GM21515 (cell line): ENCODE data around the gene MFRP.
A peak's percentile ranks its signal among the peaks of the same experiment; 100 is the strongest.

Experiments used
- ATAC-seq: cut with Tn5 transposase; IDR thresholded peaks from one replicate; pipeline ENCODE4 v1.9.1; 2021; ENCODE audit not compliant: unreplicated experiment

MFRP gene

DNA sequence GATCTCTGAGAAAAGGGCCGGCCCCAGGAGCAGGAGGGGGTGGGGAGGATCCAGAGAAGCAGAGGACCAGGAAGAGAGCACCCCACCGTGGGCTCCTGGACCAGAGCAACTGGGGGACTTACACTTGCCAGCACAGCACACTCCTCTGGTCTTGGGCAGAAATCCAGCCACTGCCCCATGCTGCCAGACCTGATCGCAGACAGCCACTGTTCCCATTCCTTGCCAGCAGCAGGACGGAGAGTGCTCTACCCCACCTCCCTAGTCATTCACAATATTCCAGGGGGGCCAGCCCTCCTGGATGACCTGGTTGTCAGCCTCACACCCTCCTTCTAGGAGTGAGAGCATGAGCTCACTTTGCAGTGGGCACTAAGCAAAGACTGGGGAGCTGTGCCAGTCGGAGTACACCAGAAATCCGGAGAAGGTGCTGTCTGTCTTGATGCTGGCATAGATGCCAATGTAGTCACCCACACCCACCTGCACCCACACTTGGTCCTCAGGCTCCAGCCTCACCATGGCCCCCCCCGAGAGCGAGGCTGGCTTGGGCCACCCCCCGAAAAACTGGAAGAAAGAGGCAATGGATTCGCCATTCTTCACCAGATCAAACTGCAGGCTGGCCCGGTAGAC is 7.4 kb downstream of the MFRP start:
- no peak for ATAC-seq

DNA sequence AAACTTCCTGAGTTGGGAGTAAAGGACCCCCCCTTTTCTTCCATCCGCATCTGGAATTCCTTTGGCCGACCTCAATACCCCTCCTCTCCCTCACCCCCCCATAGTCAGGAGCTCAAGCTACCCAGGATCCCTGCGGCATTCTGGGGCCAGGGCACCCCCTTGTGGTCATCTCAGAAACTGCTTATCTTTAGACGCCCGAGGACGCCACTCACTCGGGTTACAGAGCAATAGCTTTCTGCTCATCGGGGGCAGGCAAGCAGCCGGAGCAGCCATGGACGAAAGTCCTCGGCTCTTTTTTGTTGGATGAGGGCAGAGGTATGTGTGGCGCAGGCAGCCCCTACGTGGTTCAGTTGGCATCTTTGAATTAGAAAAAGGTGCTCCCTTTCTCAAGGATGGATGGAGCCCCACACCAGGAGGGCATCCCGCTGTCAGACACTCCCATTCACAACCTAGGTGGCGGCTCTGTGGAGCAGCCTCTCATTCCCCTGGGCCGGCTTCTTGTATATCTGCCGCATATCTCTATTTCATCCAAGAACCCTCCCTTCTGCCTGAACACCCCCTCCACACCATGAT is 8.1 kb downstream of the MFRP start:
- ATAC-seq: no peak

DNA sequence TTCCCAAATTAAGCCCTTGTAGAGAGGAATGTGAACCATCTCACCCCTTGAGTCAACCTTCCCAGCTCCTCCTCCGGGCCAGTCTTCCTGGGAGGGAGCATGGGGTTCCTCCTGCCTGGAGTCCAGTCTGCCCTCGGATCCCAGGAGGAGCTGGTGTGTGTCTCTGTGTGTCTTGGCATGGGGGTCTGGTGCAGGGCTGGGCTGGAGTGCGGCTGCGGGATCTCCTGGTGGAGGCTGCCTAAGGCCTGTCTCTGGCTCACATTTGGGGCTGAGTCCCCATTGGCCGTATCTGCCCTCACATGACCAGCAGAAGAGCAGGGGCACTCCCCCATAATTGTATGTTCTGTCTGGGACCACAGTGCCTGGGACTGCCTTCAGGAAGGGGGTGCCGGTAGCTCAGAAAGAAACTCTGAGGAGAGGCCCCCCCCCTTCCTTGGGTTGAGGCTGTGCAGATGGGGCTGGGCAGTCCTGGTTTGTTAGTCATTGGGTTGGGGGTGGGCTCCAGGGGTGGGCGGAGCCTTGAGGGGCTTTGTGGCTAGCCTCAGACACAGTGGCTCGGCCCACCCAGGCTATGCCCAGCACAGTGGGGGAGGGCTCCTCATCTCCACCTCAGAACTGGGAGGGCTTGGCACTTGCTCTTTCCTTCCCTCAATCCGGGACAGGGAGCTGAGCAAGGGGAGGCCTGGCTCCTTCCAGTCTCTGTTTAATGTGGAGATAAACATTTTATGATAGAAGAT is 8.8 kb downstream of the MFRP start:
- no peak for ATAC-seq

DNA sequence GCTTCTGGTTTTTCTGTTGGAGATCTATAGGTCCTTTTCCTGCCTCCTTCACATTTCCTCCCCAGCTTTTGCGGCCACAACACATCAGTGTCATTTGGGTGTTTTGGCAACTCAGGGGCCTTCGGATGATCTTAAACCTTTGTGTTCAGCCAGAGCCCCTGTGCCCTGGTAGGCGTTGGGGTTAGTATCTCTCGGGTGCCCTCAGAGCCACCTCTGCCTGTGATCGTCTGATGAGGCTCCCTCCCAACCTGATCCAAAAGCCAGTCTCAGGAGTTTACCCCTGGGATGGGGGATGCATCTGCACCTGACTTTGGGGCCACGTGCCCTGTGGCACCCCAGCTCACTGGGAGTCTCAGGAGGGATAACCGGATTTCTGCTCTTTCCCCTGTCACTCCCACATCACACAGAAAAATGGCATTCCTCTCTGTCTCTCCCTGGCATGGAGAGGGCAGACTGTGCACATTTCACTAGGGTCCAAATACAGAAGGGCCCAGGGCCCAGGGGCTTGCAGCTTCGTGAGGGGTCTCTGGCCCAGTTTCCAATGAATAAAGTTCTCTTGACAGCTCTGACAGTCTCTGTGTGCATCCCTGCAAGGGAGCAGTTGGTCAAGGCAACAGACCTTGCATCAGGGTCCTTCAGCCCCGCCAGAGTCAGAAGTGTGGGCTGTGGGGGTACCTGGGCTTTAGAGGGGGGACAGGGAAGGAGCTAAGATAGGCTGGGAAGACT is 9.6 kb downstream of the MFRP start:
- no peak for ATAC-seq

DNA sequence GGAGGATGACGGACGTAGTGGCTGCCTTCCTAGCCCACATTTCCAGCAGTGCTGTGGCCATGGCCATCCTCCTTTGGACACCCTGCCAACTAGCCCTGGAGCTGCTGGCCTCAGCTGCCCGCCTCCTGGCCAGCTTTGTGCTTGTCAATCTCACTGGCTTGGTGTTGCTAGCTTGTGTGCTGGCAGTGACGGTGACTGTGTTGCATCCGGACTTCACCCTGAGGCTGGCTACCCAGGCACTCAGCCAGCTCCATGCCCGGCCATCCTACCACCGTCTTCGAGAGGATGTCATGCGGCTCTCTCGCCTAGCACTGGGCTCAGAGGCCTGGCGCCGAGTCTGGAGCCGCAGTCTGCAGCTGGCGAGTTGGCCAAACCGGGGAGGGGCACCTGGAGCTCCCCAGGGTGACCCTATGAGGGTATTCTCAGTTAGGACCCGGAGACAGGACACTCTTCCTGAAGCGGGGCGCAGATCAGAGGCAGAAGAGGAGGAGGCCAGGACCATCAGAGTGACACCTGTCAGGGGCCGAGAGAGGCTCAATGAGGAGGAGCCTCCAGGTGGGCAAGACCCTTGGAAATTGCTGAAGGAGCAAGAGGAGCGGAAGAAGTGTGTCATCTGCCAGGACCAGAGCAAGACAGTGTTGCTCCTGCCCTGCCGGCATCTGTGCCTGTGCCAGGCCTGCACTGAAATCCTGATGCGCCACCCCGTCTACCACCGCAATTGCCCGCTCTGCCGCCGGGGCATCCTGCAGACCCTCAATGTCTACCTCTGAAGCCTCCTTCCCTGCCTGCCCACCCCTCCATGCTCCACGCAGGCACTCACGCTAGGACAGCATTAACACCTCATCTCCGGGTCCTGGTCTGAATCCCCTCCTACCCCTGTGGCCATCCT is 10.6 kb downstream of the MFRP start:
- no peak for ATAC-seq

DNA sequence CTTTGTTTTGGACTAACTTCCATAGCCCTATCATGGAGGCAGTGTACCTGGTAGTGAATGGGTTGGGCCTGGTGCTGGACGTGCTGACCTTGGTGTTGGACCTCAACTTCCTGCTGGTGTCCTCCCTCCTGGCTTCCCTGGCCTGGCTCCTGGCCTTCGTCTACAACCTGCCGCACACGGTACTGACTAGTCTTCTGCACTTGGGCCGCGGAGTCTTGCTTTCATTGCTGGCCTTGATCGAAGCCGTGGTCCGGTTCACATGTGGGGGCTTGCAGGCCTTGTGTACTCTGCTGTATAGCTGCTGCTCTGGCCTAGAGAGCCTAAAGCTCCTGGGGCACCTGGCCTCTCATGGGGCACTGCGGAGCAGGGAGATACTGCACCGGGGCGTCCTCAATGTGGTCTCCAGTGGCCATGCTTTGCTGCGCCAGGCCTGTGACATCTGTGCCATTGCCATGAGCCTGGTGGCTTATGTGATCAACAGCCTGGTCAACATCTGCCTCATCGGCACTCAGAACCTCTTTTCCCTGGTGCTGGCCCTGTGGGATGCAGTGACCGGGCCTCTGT is 11.3 kb downstream of the MFRP start:
- ATAC-seq: no peak

DNA sequence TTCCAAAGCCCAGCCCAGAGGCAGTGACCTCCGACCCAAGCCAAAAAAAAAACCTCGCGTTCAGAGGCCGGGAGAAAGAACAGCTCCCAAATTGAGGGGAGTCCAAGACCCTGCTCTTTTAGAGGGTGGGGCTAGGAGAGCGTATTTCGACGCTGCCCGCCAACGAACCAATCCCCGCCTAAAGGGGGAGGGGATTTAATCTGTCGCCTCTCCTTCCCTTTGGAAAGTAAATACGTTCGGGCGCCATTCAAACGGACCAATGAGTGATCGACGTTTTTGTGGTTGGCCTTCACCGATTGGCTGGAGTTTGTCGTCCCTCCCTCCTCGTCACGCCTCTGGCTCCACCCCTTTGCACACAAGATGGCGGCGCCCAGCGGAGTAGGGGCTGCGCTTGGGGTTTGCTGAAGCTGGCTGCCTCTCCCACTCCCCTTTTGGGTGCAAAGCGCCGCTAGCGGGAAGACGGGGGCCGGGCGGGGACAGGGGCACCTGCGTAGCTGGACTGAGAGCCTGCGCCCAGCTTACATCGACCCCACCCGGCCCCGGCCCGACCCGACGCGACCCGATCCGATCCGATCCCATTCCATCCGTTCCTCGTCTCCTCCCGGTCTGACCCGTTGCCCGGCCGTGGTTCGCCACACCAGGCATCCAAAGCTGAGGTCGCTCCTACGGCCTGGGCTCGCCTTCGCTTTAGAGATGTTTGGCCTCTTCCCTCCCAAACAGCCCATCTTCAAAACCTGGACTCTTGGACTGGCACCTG is 12.2 kb downstream of the MFRP start, which contains the start of gene RNF26:
Gene RNF26, plus strand, starts transcription at position 354 of the 757 bp plus-strand sequence. CDS start 596 bp downstream, outside the sequence.
- peak; percentile 92 for ATAC-seq

DNA sequence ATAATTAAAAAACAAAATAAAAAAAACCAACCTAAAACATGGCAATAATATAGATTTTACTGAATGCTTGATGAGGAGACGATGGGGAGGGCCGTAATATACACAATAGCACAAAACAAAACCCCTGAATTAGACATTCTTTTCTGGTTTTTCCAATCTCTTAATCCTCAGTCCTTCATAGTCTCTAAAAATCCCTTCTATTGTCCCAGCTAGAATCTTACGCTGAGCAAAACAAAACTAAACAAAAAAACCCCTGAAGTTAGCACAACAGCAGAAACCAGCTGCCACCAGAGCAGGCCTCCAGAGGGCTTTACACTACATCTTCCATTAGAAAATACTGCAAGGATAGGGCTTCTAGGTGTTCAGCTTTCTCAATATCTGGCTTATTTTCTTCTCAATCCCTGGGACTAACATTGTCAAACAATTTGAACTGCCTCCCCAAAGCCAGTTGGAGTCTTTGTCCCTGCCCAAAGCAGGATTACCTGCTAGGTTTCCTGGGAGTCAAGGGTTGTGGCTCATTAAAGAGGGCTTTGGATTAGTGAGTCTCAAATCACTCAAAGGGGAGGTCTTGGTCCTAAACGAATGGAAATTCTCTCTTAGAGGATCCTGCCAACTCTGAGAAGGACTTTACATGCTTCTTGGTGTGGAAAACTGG is 14.3 kb downstream of the MFRP start:
- ATAC-seq: no peak

DNA sequence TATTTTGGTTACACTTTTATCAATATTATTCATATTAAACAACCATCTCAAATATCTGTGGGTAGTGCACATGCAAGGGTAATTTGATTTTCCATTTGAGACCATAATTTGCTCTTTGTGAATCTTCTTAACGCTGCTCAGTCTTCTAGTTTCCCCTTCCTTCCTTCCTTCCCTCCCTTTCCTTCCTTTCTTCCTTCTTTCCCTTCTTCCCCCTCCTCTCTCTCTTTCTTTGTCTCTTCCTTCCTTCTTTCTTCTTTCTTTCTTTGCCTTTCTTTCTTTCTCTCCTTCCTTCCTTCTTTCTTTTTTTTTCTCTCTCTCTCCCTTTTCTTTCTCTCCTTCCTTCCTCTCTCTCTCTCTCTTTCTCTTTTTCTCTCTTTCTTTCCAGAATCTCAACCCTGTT is 16.3 kb downstream of the MFRP start:
- ATAC-seq: no peak

DNA sequence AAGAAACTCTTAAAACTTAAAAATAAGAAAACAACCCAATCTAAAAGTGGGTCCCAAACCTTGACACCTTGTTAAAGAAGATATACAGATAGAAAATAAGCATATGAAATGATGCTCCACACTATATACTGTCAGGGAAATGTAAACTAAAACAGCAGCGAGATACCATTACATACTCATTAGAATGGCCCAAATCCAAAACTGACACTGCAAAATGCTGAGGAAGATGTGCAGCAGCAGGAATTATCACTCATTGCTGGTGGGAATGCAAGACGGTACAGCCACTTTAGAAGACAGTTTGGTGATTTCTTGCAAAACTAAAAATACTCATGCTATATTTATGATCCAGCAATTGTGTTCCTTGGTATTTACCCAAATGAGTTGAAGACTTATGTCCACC is 17.2 kb downstream of the MFRP start:
- ATAC-seq: no peak

DNA sequence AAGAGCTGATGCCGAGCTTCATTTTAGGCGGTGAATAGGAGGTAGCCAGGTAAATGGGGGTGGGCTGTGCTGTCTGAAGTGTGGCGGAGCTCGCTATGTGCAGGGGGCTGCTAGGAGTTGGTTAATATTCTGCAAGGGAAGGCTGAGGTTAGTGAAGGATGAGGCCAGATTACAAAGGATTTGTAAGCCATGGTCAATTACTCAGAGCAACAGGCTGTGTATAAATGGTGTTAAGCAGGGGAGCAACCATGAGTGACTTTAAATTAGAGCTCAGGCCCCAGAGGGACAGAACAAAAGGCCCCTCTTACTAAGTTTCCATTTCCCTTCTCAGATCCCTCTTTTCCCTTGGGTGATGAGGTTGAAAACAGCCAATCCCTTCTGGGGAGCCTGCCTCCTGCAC is 22.3 kb downstream of the MFRP start:
- ATAC-seq: no peak

DNA sequence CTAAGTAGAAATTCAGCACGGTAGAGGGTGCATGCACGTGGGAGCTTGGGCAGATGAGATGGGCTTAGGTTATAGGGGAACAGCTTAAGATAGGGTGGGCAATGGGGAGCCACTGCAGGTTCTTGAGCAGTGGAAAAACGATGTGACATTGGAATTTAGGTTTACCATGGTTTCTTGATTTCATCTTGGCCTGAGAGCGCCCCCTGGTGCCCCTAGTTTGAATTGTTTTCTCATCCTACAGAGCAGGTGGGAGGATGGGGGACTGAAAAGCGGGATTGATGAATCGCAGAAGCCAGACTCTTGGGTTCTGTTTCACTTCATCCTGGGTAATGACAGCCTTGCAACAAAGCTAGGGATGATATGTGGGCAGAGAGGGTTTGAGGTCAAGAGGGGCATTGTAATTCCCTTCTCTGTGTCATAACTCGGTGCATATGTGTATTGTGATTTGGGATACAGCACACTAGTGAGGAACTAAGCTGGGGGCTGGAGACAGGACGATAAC is 22.9 kb downstream of the MFRP start:
- no peak for ATAC-seq

DNA sequence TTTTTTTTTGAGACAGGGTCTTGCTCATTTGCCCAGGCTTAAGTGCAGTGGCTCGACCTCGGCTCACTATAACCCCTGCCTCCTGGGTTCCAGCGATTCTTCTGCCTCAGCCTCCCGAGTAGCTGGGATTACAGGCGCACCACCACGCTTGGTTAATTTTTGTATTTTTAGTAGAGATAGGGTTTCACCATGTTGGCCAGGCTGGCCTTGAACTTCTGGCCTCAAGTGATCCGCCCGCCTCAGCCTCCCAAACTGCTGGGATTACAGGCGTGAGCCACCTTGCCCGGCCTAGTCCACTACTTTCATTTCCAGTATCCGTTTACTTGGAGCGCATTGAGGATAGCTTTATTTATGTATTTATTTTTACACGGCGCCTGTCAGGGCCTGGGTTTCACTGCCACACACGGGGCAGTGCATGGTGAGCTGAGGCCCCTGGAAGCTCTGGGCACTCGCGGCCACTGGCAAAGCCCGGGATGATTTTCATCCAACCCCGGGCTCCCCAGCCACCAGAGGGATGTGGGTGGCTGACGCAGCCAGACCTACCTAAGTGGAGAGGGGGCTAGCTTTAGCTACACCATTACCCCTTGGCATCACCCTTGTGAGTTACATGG is 23.5 kb downstream of the MFRP start:
- no peak for ATAC-seq

DNA sequence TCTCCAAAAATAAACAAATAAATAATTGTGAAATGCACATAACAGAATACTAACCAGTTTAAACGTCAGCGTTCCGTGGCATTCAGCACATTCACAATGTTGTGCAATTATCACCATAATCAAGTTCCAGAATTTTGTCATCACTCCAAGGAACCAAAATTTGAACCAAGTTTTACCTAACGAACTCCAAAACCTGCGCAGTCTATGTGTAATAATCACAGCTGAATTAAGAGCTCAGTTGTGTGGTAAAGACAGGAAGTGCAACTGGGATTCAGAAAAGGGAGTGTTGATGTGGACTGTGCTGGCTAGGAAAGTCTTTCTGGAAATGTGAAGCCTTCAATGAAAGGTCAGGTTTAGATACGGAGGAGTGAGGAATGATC is 24.2 kb downstream of the MFRP start:
- ATAC-seq: no peak

DNA sequence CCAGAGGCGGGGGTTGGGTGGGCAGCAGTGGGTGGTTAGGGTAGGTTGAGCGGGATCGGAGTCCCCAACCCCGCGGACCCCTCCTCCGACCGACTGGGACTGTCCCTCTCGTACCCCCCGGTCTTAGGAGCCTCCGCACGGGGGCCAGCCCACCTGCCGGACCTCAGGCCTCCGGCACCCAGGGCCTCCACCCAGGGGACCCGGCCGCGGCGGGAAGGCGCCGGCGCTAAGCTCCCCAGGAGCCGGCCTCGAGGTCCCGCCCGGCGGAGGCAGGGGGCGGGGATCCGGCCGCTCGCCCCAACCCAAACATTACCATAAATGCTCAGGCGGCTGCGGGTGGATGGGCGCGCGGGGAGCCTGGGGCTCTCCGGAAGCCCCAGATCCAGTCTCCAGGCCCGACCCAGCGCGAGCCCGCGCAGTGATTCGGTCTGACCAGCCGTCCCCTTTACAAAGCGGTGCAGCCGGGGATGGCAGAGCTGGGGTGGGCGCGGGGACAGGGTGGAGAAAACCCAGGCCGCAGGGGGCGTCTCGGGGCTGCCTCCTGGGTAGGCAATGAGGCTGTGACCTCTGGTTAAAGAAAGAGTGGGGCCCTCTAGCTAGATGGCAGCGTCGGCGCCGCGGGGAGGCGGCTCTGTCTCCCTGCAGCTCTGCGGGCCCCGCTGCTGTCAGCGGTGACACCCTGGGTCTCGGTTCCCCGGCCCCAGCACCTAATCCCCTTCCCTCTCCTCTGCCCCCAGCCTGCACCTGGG is 25.6 kb downstream of the MFRP start:
- ATAC-seq: peak; percentile 49

DNA sequence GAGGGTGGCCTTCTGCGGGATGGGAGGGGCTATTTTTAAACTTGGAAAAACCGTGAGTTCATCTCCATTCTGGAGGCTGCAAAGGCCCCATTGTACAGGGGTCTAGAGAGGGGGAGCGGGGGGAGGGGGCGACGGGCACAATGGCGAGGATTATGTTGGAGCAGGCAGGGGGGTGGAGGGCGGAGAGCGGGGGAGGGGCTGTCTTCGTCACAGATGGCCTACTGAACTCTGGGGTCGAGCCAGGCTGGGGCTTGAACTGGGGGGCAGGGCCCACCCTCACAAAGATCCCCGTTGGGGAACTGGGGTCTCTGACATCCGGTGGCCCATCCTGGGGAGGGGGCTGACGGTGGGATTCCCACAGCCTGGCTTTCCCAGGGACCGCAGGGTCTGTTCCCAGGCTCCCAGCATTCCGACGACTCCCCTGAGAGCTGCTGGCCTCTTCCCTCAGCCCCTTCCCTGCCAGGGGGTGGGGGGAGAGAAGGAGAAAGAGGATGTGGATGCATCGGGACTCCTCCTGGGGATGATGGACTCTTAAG is 26.2 kb downstream of the MFRP start:
- no peak for ATAC-seq

DNA sequence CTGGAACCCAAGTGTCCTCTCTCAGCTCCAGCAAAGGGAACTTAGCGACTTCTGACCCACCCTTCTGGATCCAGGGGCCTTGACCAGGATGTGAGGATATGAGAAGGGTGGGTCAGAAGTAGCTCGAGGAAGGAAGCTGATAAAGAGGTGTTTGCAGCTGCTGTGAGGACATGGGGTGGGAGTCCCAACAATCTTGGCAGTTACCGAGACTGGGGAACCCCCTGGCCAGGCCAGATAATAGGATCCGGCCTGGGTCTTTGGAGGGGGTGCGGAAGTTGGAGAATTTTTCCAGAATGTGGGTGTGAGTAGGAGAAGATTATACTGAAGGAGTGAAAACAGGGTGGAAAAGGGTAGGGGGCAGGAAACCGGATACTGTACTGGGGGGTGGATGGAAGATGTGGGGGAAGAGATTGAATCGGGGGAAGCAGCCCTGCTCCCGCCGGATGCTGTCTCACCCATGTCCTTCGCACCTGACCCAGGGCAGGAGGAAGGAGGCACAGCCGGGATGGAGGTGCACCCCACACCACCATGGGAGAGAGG is 26.7 kb downstream of the MFRP start:
- no peak for ATAC-seq
